Testis (tissue), 2 donors: ENCODE data around the gene SRD5A1.

Experiments
- CTCF ChIP-seq, 3 experiments: fragments of 450-650 bp in 2 of 3; fragments of 200-600 bp in 1 of 3; sonication (generic) in 1 of 3; IDR thresholded peaks; one replicate each; pipeline ENCODE4 v1.5.1; 2016 to 2019; ENCODE audit warnings: antibody characterized with exemption in 3 of 3, mild to moderate bottlenecking in 2 of 3, moderate library complexity in 1 of 3
- POLR2A ChIP-seq: fragments of 450-650 bp; IDR thresholded peaks from one replicate; pipeline ENCODE4 v1.6.1; 2017; ENCODE audit warnings: antibody characterized with exemption, mild to moderate bottlenecking, moderate library complexity

- TF ChIP-seq POLR2A = no peak
- TF ChIP-seq CTCF (IDR thresholded peaks at IDR 0.05) = no peak
Observed at GRCh38 chr5:6719896-6720560, 86.8 kb downstream of the SRD5A1 start.
